HG03571 (cell line): ENCODE data around the gene PIAS4.
"Not testable (repeated sequence)": the region's sequence is repeated elsewhere in the genome, so short reads cannot be mapped to it uniquely, and the experiment has no call there.

Experiments
- ATAC-seq: cut with Tn5 transposase; IDR thresholded peaks from one replicate; pipeline ENCODE4 v1.9.1; 2021; ENCODE audit not compliant: unreplicated experiment

Gene PIAS4, protein sequence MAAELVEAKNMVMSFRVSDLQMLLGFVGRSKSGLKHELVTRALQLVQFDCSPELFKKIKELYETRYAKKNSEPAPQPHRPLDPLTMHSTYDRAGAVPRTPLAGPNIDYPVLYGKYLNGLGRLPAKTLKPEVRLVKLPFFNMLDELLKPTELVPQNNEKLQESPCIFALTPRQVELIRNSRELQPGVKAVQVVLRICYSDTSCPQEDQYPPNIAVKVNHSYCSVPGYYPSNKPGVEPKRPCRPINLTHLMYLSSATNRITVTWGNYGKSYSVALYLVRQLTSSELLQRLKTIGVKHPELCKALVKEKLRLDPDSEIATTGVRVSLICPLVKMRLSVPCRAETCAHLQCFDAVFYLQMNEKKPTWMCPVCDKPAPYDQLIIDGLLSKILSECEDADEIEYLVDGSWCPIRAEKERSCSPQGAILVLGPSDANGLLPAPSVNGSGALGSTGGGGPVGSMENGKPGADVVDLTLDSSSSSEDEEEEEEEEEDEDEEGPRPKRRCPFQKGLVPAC

GRCh38 chr19:4007021-4007835, at the start of gene PIAS4:
Gene PIAS4, plus strand, starts transcription at chr19:4007736. Its CDS starts 25 bp downstream, at chr19:4007761.
- peak; percentile 80 for ATAC-seq

- ATAC-seq: no peak
These were observed 48.4 kb upstream of the PIAS4 start for GRCh38 chr19:3958836-3959765.

GRCh38 chr19:3959766-3960131, 47.8 kb upstream of the PIAS4 start:
- ATAC-seq: no peak

DNA sequence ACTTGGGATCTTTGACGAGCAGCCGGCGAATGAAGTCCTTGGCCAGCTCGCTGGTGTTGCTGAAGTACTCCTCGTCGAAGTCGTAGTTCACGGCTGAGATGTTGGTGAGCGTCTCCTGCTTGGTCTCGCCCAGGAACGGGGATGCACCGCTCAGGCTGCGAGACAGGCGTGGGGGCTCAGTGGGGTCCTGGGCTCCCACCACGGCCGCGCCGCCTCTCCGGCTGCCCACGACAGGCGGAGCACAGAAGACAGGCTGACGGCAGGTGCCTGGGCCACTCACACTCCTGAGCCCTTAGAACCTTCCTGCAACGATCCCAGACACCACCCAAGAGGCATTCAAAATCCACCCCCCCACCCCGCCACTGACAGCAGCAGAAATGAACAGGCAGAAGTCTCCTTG, 46.5 kb upstream of the PIAS4 start:
- no peak for ATAC-seq

DNA sequence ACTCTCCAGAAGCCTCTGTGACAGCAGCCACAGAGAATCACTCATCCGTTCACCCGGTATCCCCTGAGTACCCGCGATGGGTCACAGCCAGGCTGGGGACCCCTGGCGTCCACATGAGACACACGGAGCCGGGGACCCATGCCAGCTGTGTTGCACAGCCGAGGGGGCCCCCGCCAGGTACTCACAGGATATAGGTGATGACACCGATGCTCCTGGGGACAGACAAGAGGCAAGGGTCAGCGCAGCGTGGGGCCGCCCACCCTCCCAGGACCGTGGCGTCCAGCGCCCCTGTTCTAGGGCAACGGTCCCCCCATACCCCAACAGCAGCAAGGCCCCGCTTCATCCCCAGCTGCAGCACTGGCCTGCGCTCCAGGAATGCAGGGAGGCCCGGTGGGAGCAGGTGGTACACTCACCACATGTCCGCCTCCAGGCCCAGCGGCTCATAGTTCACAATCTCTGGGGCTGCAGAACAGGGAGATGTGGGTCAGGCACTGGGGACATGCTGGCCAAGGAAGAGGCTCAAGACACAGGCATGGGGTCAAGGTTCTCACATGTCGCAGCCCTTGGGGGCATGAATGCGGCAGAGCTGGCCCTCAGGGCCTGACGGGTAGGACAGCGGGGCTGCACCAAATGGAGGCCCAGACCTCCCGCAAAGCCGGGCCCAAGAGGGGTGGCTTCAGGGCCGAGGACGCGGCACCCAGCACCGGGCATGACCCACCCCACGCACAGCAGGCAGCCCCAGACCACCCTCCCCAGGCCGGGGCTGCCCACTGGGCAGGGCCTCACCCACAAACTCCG, 43.9 kb upstream of the PIAS4 start:
- ATAC-seq: no peak

- no peak for ATAC-seq
These were observed 43.0 kb upstream of the PIAS4 start for GRCh38 chr19:3964256-3965194.

- no peak for ATAC-seq
These were observed 41.2 kb upstream of the PIAS4 start for GRCh38 chr19:3966051-3967017.

GRCh38 chr19:3967983-3968382, 39.6 kb upstream of the PIAS4 start:
- not testable (repeated sequence) for ATAC-seq

GRCh38 chr19:3968556-3969434, 38.7 kb upstream of the PIAS4 start:
- no peak for ATAC-seq

DNA sequence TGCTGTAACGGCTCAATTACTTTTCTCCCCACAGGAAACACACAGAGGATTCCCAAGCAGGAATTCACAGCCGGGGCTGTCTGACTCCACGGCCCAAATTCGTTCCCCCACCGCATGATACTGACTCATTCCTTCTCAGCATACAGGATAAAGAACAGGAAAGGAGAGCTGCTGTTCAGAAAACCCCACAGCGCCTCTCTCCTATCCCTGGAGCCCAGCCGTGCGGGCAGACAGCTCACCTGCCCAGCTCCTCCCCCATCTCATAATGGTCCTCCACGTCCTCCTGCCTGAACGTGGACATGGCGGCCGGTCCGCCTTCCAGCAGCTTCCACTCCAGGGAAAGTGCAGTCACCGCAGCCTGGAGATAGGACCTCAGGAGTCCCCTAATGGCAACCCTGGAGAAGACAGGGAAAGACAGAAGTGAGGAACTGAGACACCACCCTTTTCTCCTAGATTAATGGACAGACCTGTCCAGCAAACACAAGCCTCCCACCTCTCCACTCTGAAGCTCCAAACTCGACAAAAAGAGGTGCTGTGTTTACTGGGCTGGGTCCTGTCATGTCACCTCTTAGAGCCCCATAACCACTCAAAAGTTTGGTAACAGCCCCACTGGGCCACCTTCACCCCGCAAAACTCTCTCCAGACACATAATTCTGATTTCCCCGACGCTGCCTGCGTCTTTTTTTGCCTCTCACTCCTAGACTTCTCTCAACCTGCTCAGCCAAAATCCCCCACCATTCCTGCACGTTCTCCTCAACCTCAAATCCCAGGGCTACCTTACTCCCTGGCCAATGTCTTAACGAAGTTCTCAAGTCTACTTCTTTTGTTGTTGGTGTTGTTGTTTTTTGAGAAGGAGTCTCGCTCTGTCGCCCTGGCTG, 37.9 kb upstream of the PIAS4 start:
- ATAC-seq: no peak

DNA sequence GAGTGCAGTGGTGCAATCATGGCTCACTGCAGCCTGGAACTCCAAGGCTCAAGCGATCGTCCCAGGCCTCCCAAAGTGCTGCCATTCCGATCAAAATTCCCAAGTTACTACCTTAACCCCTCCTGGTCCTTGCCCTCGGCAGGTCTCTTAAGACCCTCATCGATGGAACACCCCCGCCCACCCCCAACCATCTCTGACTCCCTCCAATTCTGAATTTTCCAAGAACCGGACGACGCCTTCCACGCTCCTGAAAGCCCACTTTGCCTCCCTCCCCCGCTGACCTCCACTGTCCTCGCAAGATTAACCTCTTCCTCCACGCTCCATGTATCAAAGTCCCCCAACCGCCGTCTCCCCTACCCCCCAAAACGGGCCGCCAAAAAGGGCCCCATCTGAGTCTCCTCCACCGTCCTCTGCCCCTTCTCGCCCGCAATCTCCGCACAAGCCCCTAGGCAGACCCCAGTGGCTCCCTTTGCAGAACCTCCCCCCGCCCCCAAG, 37.2 kb upstream of the PIAS4 start:
- no peak for ATAC-seq

- peak; percentile 79 for ATAC-seq
These were observed 36.5 kb upstream of the PIAS4 start, which contains the start of gene DAPK3 for GRCh38 chr19:3970808-3971598. Gene DAPK3, minus strand, starts transcription at chr19:3971099. Its CDS starts 1,364 bp downstream, at chr19:3969735.

GRCh38 chr19:3975144-3975543, 32.4 kb upstream of the PIAS4 start:
- ATAC-seq: no peak

DNA sequence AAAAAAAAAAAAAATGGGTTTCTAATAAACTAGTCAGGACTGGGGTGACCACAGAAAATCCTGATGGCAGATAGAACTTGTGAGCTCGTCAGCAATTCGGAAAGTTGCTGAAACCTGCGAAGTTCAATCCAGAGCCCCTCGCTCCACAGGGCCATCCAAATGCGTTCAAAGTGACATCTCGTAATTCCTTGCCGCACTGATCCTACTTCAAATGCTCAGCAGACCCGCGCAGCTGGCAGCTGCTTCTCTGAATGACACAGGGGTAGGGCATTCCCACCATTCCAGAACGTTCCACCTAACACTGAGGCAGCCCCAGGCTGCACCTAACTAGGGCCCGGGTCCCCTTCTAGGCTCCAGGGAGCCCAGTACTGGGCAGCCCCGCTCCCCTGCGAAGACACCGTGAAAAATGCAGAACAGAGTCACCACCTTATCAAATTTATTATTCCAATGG, 31.9 kb upstream of the PIAS4 start:
- ATAC-seq: no peak
